ENCODE results near the gene AGTRAP.

GRCh38 chr1:11693024-11693590 lies 42.8 kb upstream of the AGTRAP start:
- TF ChIP-seq CTCF (IDR thresholded peaks at IDR 0.05; ENCODE audit: extremely low read depth in 1 of 2, insufficient read depth in 1 of 2, low read depth in 1 of 2, low read length in 2 of 2) (no peak), POLR2A (IDR thresholded peaks at IDR 0.05; ENCODE audit: low read depth, low read length) (no peak), MAX (IDR thresholded peaks at IDR 0.05; ENCODE audit: insufficient read depth, insufficient read length) (no peak), POLR2AphosphoS5 (IDR thresholded peaks at IDR 0.05; ENCODE audit: insufficient read depth, low read depth, low read length) (peak; percentile 71)
